Karpas-422 (cell line): ENCODE data around the gene INO80. TPM values are rescaled to one million over a fixed set of nuclear protein-coding genes. Genes with fewer than 3 reads are reported as not detected.

Experiments used
- DNase-seq: peaks from one replicate; pipeline ENCODE4 v3.0.0-alpha.2; 2015
- H2AFZ ChIP-seq: fragments of 200-600 bp; sonication (generic); 2 replicates; pipeline ENCODE4 v1.6.1; 2014; ENCODE audit warnings: antibody characterized with exemption, low read length, mixed read lengths
- H3K27ac ChIP-seq: fragments of 200-600 bp; sonication (generic); 2 replicates; pipeline ENCODE4 v1.5.1; 2014; ENCODE audit warnings: mild to moderate bottlenecking, low read length, moderate library complexity
- H3K27me3 ChIP-seq: fragments of 200-600 bp; sonication (generic); 2 replicates; pipeline ENCODE4 v1.6.1; 2014; ENCODE audit warnings: low read length, mixed read lengths
- H3K36me3 ChIP-seq: fragments of 200-600 bp; sonication (generic); 2 replicates; pipeline ENCODE4 v1.6.1; 2014; ENCODE audit warnings: low read length, mixed read lengths; ENCODE audit not compliant: insufficient read depth
- H3K4me1 ChIP-seq: fragments of 200-600 bp; sonication (generic); 2 replicates; pipeline ENCODE4 v1.6.1; 2014; ENCODE audit warnings: mild to moderate bottlenecking, low read length, mixed read lengths
- H3K4me2 ChIP-seq: fragments of 200-600 bp; sonication (generic); 2 replicates; pipeline ENCODE4 v1.6.1; 2014; ENCODE audit warnings: low read length, low read depth, mild to moderate bottlenecking; ENCODE audit not compliant: poor library complexity, severe bottlenecking
- H3K4me3 ChIP-seq: fragments of 200-600 bp; sonication (generic); 2 replicates; pipeline ENCODE4 v1.5.1; 2014; ENCODE audit warnings: mild to moderate bottlenecking, antibody characterized with exemption, low read length, mixed read lengths
- H3K79me2 ChIP-seq: fragments of 200-600 bp; sonication (generic); 2 replicates; pipeline ENCODE4 v1.6.1; 2014; ENCODE audit warnings: mild to moderate bottlenecking, low read length, mixed read lengths
- H3K9ac ChIP-seq: fragments of 200-600 bp; sonication (generic); 2 replicates; pipeline ENCODE4 v1.6.0; 2014; ENCODE audit warnings: low read length
- H3K9me2 ChIP-seq: fragments of 200-600 bp; sonication (generic), shearing (Covaris generic); replicated peaks from 2 replicates; pipeline ENCODE4 v1.6.0; 2014; ENCODE audit warnings: mild to moderate bottlenecking, low read length, moderate library complexity; ENCODE audit not compliant: insufficient read depth
- H3K9me3 ChIP-seq: fragments of 300-700, 200-600 bp; sonication (generic); 2 replicates; pipeline ENCODE4 v1.6.1; 2014; ENCODE audit warnings: low read length, mixed read lengths
- H4K20me1 ChIP-seq: fragments of 200-600 bp; sonication (generic); 2 replicates; pipeline ENCODE4 v1.6.1; 2014; ENCODE audit warnings: mild to moderate bottlenecking, antibody characterized with exemption, low read length, low read depth; ENCODE audit not compliant: insufficient read depth
- total RNA-seq: library from RNA; depleted of rRNA; stranded (reverse); fragments of >200 nt; shearing (Covaris generic); gene quantifications from 2 replicates; pipeline ENCODE4 v1.2.3, GENCODE V29; 2014; ENCODE audit warnings: low replicate concordance

Gene INO80
- total RNA-seq, 1 experiment from 2014 or later, result 20.3 TPM

DNA sequence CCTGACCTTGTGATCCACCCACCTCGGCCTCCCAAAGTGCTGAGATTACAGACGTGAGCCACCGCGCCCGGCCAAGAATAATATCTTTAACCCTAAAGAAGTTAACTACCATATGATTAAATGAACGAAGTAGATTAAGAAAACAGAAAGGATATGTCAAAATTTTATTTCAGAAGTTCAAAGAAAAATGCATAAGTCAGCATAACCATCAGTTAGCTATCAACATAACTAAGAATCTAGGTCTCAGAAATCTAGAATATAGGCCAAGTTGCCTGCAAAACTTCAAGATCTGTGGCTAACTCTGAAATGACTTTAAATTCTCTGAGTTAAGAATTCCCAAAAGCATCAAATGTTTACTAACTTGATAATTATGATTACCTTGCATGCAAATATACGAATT is 38.0 kb downstream of the INO80 start:
- Histone ChIP-seq H3K27me3 (no peaks in the 10 kb centered on the region), H4K20me1 (no peaks in the 10 kb centered on the region), H2AFZ (no peak overlapping the region), H3K9ac (no peak overlapping the region), H3K27ac (no peak overlapping the region), H3K9me2 (no peaks in the 10 kb centered on the region), H3K4me3 (no peak overlapping the region), H3K9me3 (no peaks in the 10 kb centered on the region), H3K4me2 (no peak overlapping the region), H3K36me3 (peaks cover 50% of the 10 kb centered on the region), H3K79me2 (0 out of 2 replicates have a peak, but pooled peaks cover 9% of the 10 kb centered on the region), H3K4me1 (no peaks in the 10 kb centered on the region)
- DNase-seq, result no peak

DNA sequence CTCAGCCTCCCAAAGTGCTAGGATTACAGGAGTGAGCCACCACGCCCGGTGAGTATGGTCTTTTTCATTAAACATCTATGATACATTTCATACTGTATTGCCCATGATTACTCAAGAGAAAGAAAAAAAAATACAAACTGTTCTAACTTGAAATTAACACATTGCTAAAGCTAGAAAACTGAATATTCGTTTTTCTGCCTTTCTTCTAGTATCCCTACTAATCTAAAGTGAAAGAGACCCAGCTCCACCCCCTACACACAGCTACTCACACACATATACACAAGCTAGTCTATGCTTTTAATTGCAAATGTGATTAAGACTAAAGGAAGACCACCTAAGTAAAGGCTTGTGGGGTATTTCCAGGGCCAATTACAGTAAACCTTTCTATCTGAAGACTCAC is 43.1 kb downstream of the INO80 start:
- no peak overlapping the region for H3K4me2 ChIP-seq
- no peak overlapping the region for H3K4me3 ChIP-seq
- no peaks in the 10 kb centered on the region for H3K27me3 ChIP-seq
- no peak for DNase-seq
- no peak overlapping the region for H3K27ac ChIP-seq
- no peak overlapping the region for H3K9ac ChIP-seq
- no peaks in the 10 kb centered on the region for H3K9me3 ChIP-seq
- H2AFZ ChIP-seq, result no peak overlapping the region
- 0 out of 2 replicates have a peak, but pooled peaks cover 6% of the 10 kb centered on the region for H3K79me2 ChIP-seq
- no peaks in the 10 kb centered on the region for H4K20me1 ChIP-seq
- peaks cover 52% of the 10 kb centered on the region for H3K36me3 ChIP-seq
- no peaks in the 10 kb centered on the region for H3K4me1 ChIP-seq
- no peaks in the 10 kb centered on the region for H3K9me2 ChIP-seq

- H3K4me1 ChIP-seq, result no peaks in the 10 kb centered on the region
- peaks cover 4% of the 10 kb centered on the region; the same call in 1 of the 2 replicates for H3K79me2 ChIP-seq
- H2AFZ ChIP-seq, result no peak overlapping the region
- H3K27ac ChIP-seq, result no peak overlapping the region
- no peaks in the 10 kb centered on the region for H3K27me3 ChIP-seq
- no peak overlapping the region for H3K4me2 ChIP-seq
- H4K20me1 ChIP-seq, result no peaks in the 10 kb centered on the region
- no peaks in the 10 kb centered on the region for H3K9me2 ChIP-seq
- no peak overlapping the region for H3K9ac ChIP-seq
- peaks cover 58% of the 10 kb centered on the region for H3K36me3 ChIP-seq
- no peaks in the 10 kb centered on the region for H3K9me3 ChIP-seq
- no peak for DNase-seq
- H3K4me3 ChIP-seq, result no peak overlapping the region
Measured at GRCh38 chr15:41072013-41072412, 44.1 kb downstream of the INO80 start.

- H3K27me3 ChIP-seq, result no peaks in the 10 kb centered on the region
- H4K20me1 ChIP-seq, result no peaks in the 10 kb centered on the region
- H3K9ac ChIP-seq, result no peak overlapping the region
- no peak overlapping the region for H3K4me3 ChIP-seq
- no peaks in the 10 kb centered on the region for H3K9me2 ChIP-seq
- H3K36me3 ChIP-seq, result peaks cover 77% of the 10 kb centered on the region
- peaks cover 10% of the 10 kb centered on the region for H3K9me3 ChIP-seq
- no peak overlapping the region for H2AFZ ChIP-seq
- no peak for DNase-seq
- H3K4me2 ChIP-seq, result no peak overlapping the region
- H3K79me2 ChIP-seq, result peaks cover 12% of the 10 kb centered on the region; the same call in 1 of the 2 replicates
- H3K4me1 ChIP-seq, result no peaks in the 10 kb centered on the region
- H3K27ac ChIP-seq, result no peak overlapping the region
Measured at GRCh38 chr15:41066516-41066915, 49.6 kb downstream of the INO80 start.

DNA sequence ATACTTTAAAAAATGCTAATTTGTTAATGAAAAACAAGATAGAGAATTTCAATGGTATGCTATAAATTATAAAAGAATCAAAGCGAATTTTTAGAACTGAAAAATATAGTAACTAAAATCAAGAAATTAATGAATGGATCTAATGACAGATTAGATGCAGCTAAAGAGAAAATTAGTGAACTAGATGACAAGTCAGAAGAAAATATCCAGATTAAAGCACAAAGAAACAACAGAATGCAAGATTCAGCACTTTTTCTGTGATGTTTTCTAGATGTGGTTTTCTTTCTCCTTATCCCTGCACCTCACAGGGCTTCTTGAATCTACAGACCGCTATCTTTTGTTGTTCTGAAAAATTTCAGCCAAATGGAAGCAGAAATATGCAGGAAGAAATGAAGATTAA is 54.4 kb downstream of the INO80 start:
- Histone ChIP-seq H3K36me3 (peaks cover 71% of the 10 kb centered on the region), H3K9me2 (no peaks in the 10 kb centered on the region), H3K4me2 (no peak overlapping the region)

DNA sequence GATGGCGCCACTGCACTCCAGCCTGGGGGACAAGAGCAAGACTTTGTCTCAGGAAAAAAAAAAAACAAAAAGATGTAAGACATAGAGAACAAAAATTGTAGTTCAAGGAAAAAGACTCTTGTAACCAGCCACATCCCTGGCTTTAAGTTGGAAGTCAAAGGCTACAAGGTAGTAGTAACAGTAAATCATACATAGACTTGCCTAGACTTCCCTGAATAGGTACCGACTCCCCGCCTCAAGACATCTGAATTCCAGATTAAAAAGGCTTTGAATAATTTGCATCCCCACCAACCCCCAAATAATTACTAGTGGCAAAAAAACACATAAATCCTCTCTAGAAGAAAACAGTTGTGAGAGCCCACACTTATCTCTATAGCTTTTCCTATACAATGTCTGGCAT is 55.6 kb downstream of the INO80 start:
- peaks cover 10% of the 10 kb centered on the region for H3K9me3 ChIP-seq
- H3K4me1 ChIP-seq, result no peaks in the 10 kb centered on the region
- no peaks in the 10 kb centered on the region for H3K9me2 ChIP-seq
- peaks cover 70% of the 10 kb centered on the region for H3K36me3 ChIP-seq
- H3K4me2 ChIP-seq, result no peak overlapping the region
- H3K4me3 ChIP-seq, result no peak overlapping the region
- no peak overlapping the region for H2AFZ ChIP-seq
- H3K79me2 ChIP-seq, result 0 out of 2 replicates have a peak, but pooled peaks cover 6% of the 10 kb centered on the region
- H3K27me3 ChIP-seq, result no peaks in the 10 kb centered on the region
- DNase-seq, result no peak
- no peak overlapping the region for H3K9ac ChIP-seq
- no peak overlapping the region for H3K27ac ChIP-seq
- no peaks in the 10 kb centered on the region for H4K20me1 ChIP-seq

More for the DNA sequence above, 54.4 kb downstream of the INO80 start:
- H3K27ac ChIP-seq, result no peak overlapping the region
- no peak overlapping the region for H3K4me3 ChIP-seq
- H3K9me3 ChIP-seq, result peaks cover 10% of the 10 kb centered on the region
- H3K79me2 ChIP-seq, result 0 out of 2 replicates have a peak, but pooled peaks cover 9% of the 10 kb centered on the region
- no peak overlapping the region for H3K9ac ChIP-seq
- H3K27me3 ChIP-seq, result no peaks in the 10 kb centered on the region
- H2AFZ ChIP-seq, result no peak overlapping the region
- no peak for DNase-seq
- H3K4me1 ChIP-seq, result no peaks in the 10 kb centered on the region
- H4K20me1 ChIP-seq, result no peaks in the 10 kb centered on the region

DNA sequence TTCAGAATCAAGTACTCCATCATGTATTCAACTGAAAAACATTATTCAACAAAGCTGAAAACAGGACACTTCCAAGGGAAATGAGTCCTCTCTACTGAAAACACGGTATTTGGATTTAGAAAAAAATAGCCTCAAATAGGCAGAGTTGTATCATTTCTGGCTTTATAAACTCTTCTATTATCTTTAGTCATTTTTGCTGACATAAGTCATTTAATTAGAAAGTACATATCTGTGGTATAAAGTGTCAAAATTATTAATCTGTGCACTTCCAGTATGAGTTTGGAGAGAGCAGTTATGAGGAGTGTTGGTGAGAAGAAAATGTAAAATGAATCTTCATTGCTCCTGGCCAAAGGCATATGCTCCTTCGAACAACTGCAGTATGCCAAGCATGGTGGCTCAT is 59.3 kb downstream of the INO80 start:
- no peak overlapping the region for H3K27ac ChIP-seq
- no peaks in the 10 kb centered on the region for H4K20me1 ChIP-seq
- peaks cover 61% of the 10 kb centered on the region for H3K36me3 ChIP-seq

DNA sequence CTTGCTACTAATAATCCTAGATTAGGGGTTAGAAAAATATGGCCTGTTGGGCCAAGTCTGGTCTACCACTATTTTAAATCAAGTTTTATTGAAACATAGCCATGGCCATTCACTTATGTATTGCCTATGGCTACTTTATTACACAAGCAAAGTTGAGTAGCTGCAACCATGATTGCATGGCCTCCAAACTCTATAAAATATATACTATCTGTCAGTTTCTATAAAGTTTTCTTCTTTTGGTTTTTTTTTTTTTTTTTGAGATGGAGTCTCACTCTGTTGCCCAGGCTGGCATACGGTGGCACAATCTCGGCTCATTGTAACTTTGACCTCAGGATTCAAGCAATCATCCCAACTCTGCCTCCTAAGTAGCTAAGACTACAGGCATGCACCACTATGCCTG is 60.4 kb downstream of the INO80 start:
- no peaks in the 10 kb centered on the region for H3K27me3 ChIP-seq
- no peak overlapping the region for H3K4me3 ChIP-seq
- no peaks in the 10 kb centered on the region for H3K9me3 ChIP-seq
- H4K20me1 ChIP-seq, result no peaks in the 10 kb centered on the region
- H3K27ac ChIP-seq, result no peak overlapping the region
- H3K4me1 ChIP-seq, result no peaks in the 10 kb centered on the region
- H3K36me3 ChIP-seq, result peaks cover 55% of the 10 kb centered on the region
- H2AFZ ChIP-seq, result no peak overlapping the region
- no peaks in the 10 kb centered on the region for H3K79me2 ChIP-seq
- DNase-seq, result no peak
- H3K9ac ChIP-seq, result no peak overlapping the region
- H3K9me2 ChIP-seq, result no peaks in the 10 kb centered on the region
- no peak overlapping the region for H3K4me2 ChIP-seq

More for the DNA sequence above, 59.3 kb downstream of the INO80 start:
- H3K79me2 ChIP-seq, result no peaks in the 10 kb centered on the region
- DNase-seq, result no peak
- no peaks in the 10 kb centered on the region for H3K27me3 ChIP-seq
- no peaks in the 10 kb centered on the region for H3K9me3 ChIP-seq
- H3K9me2 ChIP-seq, result no peaks in the 10 kb centered on the region
- H3K4me3 ChIP-seq, result no peak overlapping the region
- H3K9ac ChIP-seq, result no peak overlapping the region
- H3K4me1 ChIP-seq, result no peaks in the 10 kb centered on the region
- no peak overlapping the region for H3K4me2 ChIP-seq
- no peak overlapping the region for H2AFZ ChIP-seq

DNA sequence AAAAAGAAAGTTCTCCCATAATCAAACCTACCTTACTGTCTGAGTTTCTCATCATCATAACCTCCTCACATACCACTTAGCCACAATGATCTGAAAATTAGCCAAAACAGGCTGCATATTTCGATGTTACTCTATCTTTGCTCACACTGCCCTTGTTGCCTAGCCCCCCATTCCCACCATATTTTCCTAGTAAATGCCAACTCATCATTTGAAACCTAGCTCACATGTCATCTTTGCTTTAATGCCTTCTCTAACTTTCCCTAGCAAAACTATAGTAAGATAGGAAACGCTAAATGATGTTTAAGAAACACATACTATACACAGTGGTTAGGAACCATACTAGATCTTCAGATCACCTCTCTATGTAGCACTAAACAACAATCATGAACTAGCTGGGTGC is 64.9 kb downstream of the INO80 start:
- Histone ChIP-seq H3K27me3 (no peaks in the 10 kb centered on the region), H3K9me3 (no peaks in the 10 kb centered on the region), H3K4me1 (no peaks in the 10 kb centered on the region), H2AFZ (no peak overlapping the region), H3K9ac (no peak overlapping the region), H3K36me3 (peaks cover 53% of the 10 kb centered on the region), H4K20me1 (no peaks in the 10 kb centered on the region), H3K79me2 (no peaks in the 10 kb centered on the region), H3K9me2 (no peaks in the 10 kb centered on the region), H3K4me3 (no peak overlapping the region), H3K27ac (no peak overlapping the region), H3K4me2 (no peak overlapping the region)
- no peak for DNase-seq
